Body of pancreas (tissue), 4 donors: ENCODE measurements around the gene CEP95. TPM values are rescaled to one million over a fixed set of nuclear protein-coding genes. Genes with fewer than 3 reads are reported as not detected.

ENCODE experiments used
- ATAC-seq: fragments of 150-250 bp; one replicate; pipeline ENCODE4 v1.9.1; 2016
- DNase-seq, 4 donors: peaks; one replicate each; pipeline ENCODE4 v3.0.0-alpha.2; 2019
- H3K27ac ChIP-seq, 4 donors: fragments of 200-600 bp; sonication (generic); 1 replicate in 3 of 4; 2 replicates in 1 of 4; pipeline versions ENCODE4 v1.5.1 to v1.6.1; 2016 to 2019; ENCODE audit warnings: mild to moderate bottlenecking in 1 of 4, mixed read lengths in 1 of 4, moderate library complexity in 1 of 4
- H3K27me3 ChIP-seq, 2 donors: fragments of 200-600 bp; sonication (generic); one replicate each; pipeline ENCODE4 v1.6.0; 2016; ENCODE audit warnings: mild to moderate bottlenecking in 1 of 2
- H3K36me3 ChIP-seq, 2 donors: fragments of 200-600 bp; sonication (generic); replicated peaks in 1 of 2; 2 replicates each; pipeline ENCODE4 v1.5.1; 2016; ENCODE audit warnings: low read depth in 2 of 2; ENCODE audit not compliant: insufficient read depth in 1 of 2
- H3K4me1 ChIP-seq: fragments of 200-600 bp; sonication (generic); one replicate; pipeline ENCODE4 v1.6.0; 2016
- H3K4me3 ChIP-seq, 2 donors: fragments of 200-600 bp; sonication (generic); 1 replicate in 1 of 2; 2 replicates in 1 of 2; pipeline ENCODE4 v1.5.1; 2016 to 2019
- H3K9me3 ChIP-seq, 3 donors: fragments of 200-600 bp; sonication (generic); 1 replicate in 2 of 3; 2 replicates in 1 of 3; pipeline ENCODE4 v1.5.1; 2016
- CTCF ChIP-seq, 7 experiments: fragments of 450-650 bp in 4 of 7; fragments of 200-600 bp in 3 of 7; sonication (generic) in 3 of 7; IDR thresholded peaks; one replicate each; pipeline ENCODE4 v1.5.1; 2016 to 2019; ENCODE audit warnings: antibody characterized with exemption in 7 of 7
- POLR2A ChIP-seq, 3 donors: fragments of 450-650 bp; IDR thresholded peaks; one replicate each; pipeline ENCODE4 v1.6.1; 2016; ENCODE audit warnings: antibody characterized with exemption in 3 of 3, mild to moderate bottlenecking in 2 of 3
- WGBS, 2 donors: methylation state at CpG; one replicate each; pipeline ENCODE4 v1.1.5; 2017; 5-methylcytosine and 5-hydroxymethylcytosine counted together
- intact Hi-C: fragments of 100-400 bp; cut with DNase I; formaldehyde crosslinking; loops from one replicate; pipeline ENCODE4 v1.15.1; 2023
- total RNA-seq, 2 donors: library from RNA; depleted of rRNA; stranded (reverse); fragments of >200 nt; gene quantifications; one replicate each; pipeline ENCODE4 v1.1.0, GENCODE V29; 2016

Gene CEP95
- total RNA-seq, 2 donors from 2014 or later = 18.5 to 39.7 TPM

- 89 to 91% methylated on average over 6 of the region's 6 CpGs for WGBS, 2 donors
- Histone ChIP-seq H3K9me3 (no peaks in the 10 kb centered on the region), H3K27ac (no peak overlapping the region), H3K36me3 (peaks cover 0 to 28% of the 10 kb centered on the region in 2 donors), H3K4me3 (no peak overlapping the region), H3K27me3 (no peaks in the 10 kb centered on the region), H3K4me1 (no peaks in the 10 kb centered on the region)
- no peak for ATAC-seq
- no peak for TF ChIP-seq CTCF (IDR thresholded peaks at IDR 0.05)
- no peak for TF ChIP-seq POLR2A (IDR thresholded peaks at IDR 0.05)
- intact Hi-C loops = no loop called here
- no peak for DNase-seq
Observed at GRCh38 chr17:64520359-64520758, 13.6 kb downstream of the CEP95 start.

GRCh38 chr17:64527914-64528313 lies 21.1 kb downstream of the CEP95 start:
- 89 to 91% methylated on average over 2 of the region's 2 CpGs for WGBS, 2 donors
- Histone ChIP-seq H3K4me1 (no peaks in the 10 kb centered on the region), H3K9me3 (no peaks in the 10 kb centered on the region), H3K36me3 (peaks cover 0 to 56% of the 10 kb centered on the region in 2 donors), H3K27ac (no peak overlapping the region), H3K4me3 (no peak overlapping the region), H3K27me3 (no peaks in the 10 kb centered on the region)
- intact Hi-C loops = no loop called here
- ATAC-seq (no peak), DNase-seq (no peak)
- no peak for TF ChIP-seq POLR2A (IDR thresholded peaks at IDR 0.05)
- TF ChIP-seq CTCF (IDR thresholded peaks at IDR 0.05) = no peak

- TF ChIP-seq POLR2A (IDR thresholded peaks at IDR 0.05) (no peak), CTCF (IDR thresholded peaks at IDR 0.05) (no peak)
- Histone ChIP-seq H3K4me3 (no peak overlapping the region), H3K27ac (no peak overlapping the region), H3K27me3 (no peaks in the 10 kb centered on the region), H3K36me3 (peaks cover 0 to 54% of the 10 kb centered on the region in 2 donors), H3K9me3 (no peaks in the 10 kb centered on the region), H3K4me1 (no peaks in the 10 kb centered on the region)
- DNase-seq (no peak), ATAC-seq (no peak)
- 95 to 97% methylated on average over 5 of the region's 5 CpGs for WGBS, 2 donors
- intact Hi-C loops = no loop called here
Observed at GRCh38 chr17:64529221-64529620, 22.4 kb downstream of the CEP95 start.

GRCh38 chr17:64531955-64532371 lies 25.2 kb downstream of the CEP95 start:
- no peaks in the 10 kb centered on the region for H3K4me1 ChIP-seq
- DNase-seq (no peak), ATAC-seq (no peak)
- no peak overlapping the region for H3K4me3 ChIP-seq
- H3K9me3 ChIP-seq = no peaks in the 10 kb centered on the region
- intact Hi-C loops = no loop called here
- no peaks in the 10 kb centered on the region for H3K27me3 ChIP-seq
- H3K27ac ChIP-seq = no peak overlapping the region
- TF ChIP-seq POLR2A (IDR thresholded peaks at IDR 0.05) (no peak), CTCF (IDR thresholded peaks at IDR 0.05) (no peak)
- WGBS, 2 donors = 29 to 31% methylated on average over 5 of the region's 5 CpGs
- H3K36me3 ChIP-seq = peaks cover 0 to 62% of the 10 kb centered on the region in 2 donors

GRCh38 chr17:64532409-64532808 lies 25.6 kb downstream of the CEP95 start:
- no peak for ATAC-seq
- no peaks in the 10 kb centered on the region for H3K27me3 ChIP-seq
- no peaks in the 10 kb centered on the region for H3K4me1 ChIP-seq
- H3K4me3 ChIP-seq = no peak overlapping the region
- no peaks in the 10 kb centered on the region for H3K9me3 ChIP-seq
- no peak for TF ChIP-seq CTCF (IDR thresholded peaks at IDR 0.05)
- intact Hi-C loops = no loop called here
- no peak for DNase-seq
- WGBS, 2 donors = 85 to 92% methylated on average over 5 of the region's 5 CpGs
- H3K36me3 ChIP-seq = peaks cover 0 to 62% of the 10 kb centered on the region in 2 donors
- H3K27ac ChIP-seq = no peak overlapping the region
